Stomach (tissue), 9 donors: ENCODE measurements around the gene MCCD1. TPM values are rescaled to one million over a fixed set of nuclear protein-coding genes. Genes with fewer than 3 reads are reported as not detected.
"Not testable (repeated sequence)": the region's sequence is repeated elsewhere in the genome, so short reads cannot be mapped to it uniquely, and the experiment has no call there.

Experiments
- DNase-seq, 2 donors: peaks; one replicate each; pipeline versions ENCODE4 v3.0.0 to v3.0.0-alpha.2; 2013 to 2019
- H3K27ac ChIP-seq, 5 donors: fragments of 200-600 bp in 4 of 5; sonication (generic) in 4 of 5; one replicate each; pipeline ENCODE4 v1.5.1; 2013 to 2019; ENCODE audit warnings: mild to moderate bottlenecking in 1 of 5, moderate library complexity in 1 of 5
- H3K27me3 ChIP-seq, 3 donors: fragments of 200-600 bp; sonication (generic); one replicate each; pipeline ENCODE4 v1.5.1; 2017 to 2019; ENCODE audit warnings: mixed run types in 1 of 3
- H3K36me3 ChIP-seq, 4 donors: fragments of 200-600 bp; sonication (generic); 1 replicate in 3 of 4; 2 replicates in 1 of 4; pipeline ENCODE4 v1.5.1; 2016 to 2019
- H3K4me1 ChIP-seq, 4 donors: fragments of 200-600 bp; sonication (generic); one replicate each; pipeline ENCODE4 v1.5.1; 2016 to 2019
- H3K4me3 ChIP-seq, 4 donors: fragments of 200-600 bp; sonication (generic) in 3 of 4; one replicate each; pipeline ENCODE4 v1.5.1; 2016 to 2019; ENCODE audit warnings: mild to moderate bottlenecking in 1 of 4
- H3K9me3 ChIP-seq, 4 donors: fragments of 200-600 bp; sonication (generic); one replicate each; pipeline ENCODE4 v1.5.1; 2016 to 2019
- EP300 ChIP-seq: sonication (generic); formaldehyde crosslinking; IDR thresholded peaks from one replicate; pipeline ENCODE4 v1.6.1; 2017; ENCODE audit warnings: antibody characterized with exemption
- POLR2A ChIP-seq, 4 donors: fragments of 450-650 bp; IDR thresholded peaks; one replicate each; pipeline ENCODE4 v1.6.1; 2016; ENCODE audit warnings: antibody characterized with exemption in 4 of 4, control low read depth in 2 of 4, mild to moderate bottlenecking in 1 of 4, moderate library complexity in 1 of 4
- POLR2AphosphoS5 ChIP-seq, 3 donors: sonication (generic); formaldehyde crosslinking; IDR thresholded peaks; one replicate each; pipeline ENCODE4 v1.6.1; 2016; ENCODE audit warnings: antibody characterized with exemption in 3 of 3
- WGBS, 5 donors: extraction: QIAGEN DNeasy Blood & Tissue Kit in 3 of 5; methylation state at CpG; one replicate each; pipeline versions ENCODE4 v1.1.5 to v1.1.7; 2013 to 2018; 5-methylcytosine and 5-hydroxymethylcytosine counted together
- intact Hi-C: fragments of 100-400 bp; cut with DNase I; formaldehyde crosslinking; loops from one replicate; pipeline ENCODE4 v1.15.1; 2023; ENCODE audit warnings: low total_unique reads
- polyA plus RNA-seq, 3 donors: library from polyadenylated mRNA; stranded (reverse); fragments of 200-250 nt; gene quantifications; one replicate each; pipeline ENCODE4 v1.2.3, GENCODE V29; 2013
- total RNA-seq, 5 donors: library from RNA; depleted of rRNA; stranded (reverse); fragments of >200 nt; gene quantifications; one replicate each; pipeline versions ENCODE4 v1.1.0 to v1.2.3, GENCODE V29; 2014 to 2016
- TF ChIP-seq, protein P1 (sequence below), 7 experiments: fragments of 450-650 bp in 4 of 7; fragments of 200-600 bp in 3 of 7; sonication (generic) in 3 of 7; IDR thresholded peaks; one replicate each; pipeline ENCODE4 v1.5.1; 2016 to 2019; ENCODE audit warnings: antibody characterized with exemption in 7 of 7, control low read depth in 2 of 7, mild to moderate bottlenecking in 1 of 7
- donor health status: healthy with polysubstance abuse.
- donor health status: Bipolar disorder and iron deficiency.
- donor health status: healthy.

Gene MCCD1
- total and polyA plus RNA-seq, 8 donors: not detected

DNA sequence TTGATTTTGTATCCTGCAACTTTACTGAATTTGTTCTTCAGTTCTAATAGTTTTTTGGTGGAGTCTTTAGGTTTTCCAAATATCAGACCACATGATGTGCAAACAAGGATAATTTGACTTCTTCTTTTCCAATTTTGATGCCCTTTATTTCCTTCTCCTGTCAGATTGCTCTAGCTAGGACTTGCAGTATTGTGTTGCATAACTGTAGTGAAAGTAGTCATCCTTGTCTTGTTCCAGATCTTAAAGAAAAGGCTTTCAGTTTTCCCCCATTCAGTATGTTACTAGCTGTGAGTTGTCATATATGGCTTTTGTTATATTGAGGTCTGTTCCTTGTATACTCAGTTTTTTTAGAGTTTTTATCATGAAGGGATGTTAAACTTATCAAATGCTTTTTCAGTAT, 26.2 kb upstream of the MCCD1 start:
- no peak for TF ChIP-seq POLR2A (IDR thresholded peaks at IDR 0.05)
- no peak for TF ChIP-seq POLR2AphosphoS5 (IDR thresholded peaks at IDR 0.05)
- TF ChIP-seq, protein P1, sequence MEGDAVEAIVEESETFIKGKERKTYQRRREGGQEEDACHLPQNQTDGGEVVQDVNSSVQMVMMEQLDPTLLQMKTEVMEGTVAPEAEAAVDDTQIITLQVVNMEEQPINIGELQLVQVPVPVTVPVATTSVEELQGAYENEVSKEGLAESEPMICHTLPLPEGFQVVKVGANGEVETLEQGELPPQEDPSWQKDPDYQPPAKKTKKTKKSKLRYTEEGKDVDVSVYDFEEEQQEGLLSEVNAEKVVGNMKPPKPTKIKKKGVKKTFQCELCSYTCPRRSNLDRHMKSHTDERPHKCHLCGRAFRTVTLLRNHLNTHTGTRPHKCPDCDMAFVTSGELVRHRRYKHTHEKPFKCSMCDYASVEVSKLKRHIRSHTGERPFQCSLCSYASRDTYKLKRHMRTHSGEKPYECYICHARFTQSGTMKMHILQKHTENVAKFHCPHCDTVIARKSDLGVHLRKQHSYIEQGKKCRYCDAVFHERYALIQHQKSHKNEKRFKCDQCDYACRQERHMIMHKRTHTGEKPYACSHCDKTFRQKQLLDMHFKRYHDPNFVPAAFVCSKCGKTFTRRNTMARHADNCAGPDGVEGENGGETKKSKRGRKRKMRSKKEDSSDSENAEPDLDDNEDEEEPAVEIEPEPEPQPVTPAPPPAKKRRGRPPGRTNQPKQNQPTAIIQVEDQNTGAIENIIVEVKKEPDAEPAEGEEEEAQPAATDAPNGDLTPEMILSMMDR (IDR thresholded peaks at IDR 0.05): no peak
- no peak for TF ChIP-seq EP300
- no peak overlapping the region for H3K27ac ChIP-seq
- H3K4me3 ChIP-seq: no peak overlapping the region
- no peaks in the 10 kb centered on the region for H3K9me3 ChIP-seq
- peaks cover 0 to 29% (median 0%) of the 10 kb centered on the region in 3 donors for H3K27me3 ChIP-seq
- no peak for DNase-seq
- peaks cover 0 to 18% (median 15%) of the 10 kb centered on the region in 4 donors for H3K4me1 ChIP-seq
- intact Hi-C loops: no loop called here
- peaks cover 0 to 21% (median 15%) of the 10 kb centered on the region in 4 donors for H3K36me3 ChIP-seq

DNA sequence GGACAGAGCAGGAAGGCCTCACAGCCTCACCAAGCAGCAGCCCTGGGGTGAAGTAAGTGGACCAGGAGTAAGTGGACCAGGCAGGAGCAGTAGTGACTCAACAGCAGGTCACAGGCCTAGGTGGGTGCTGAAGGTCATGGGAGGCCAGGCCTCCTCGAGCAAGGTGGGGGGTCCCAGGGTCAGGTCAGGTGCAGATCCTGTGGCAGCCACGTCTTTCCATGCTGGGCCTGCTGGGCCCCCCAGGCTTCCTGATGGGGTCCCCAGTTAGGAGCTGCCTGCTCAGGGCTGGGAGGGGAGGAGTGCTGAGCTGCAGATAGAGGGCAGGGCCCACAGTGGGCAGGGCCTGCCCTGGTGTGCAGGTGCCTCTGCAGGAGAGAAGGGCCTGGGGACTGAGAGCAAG, 19.7 kb upstream of the MCCD1 start:
- intact Hi-C loops, H3K27me3 ChIP-seq, H3K9me3 ChIP-seq, DNase-seq, H3K4me1 ChIP-seq, H3K27ac ChIP-seq, H3K4me3 ChIP-seq: not testable (repeated sequence)
- WGBS, 5 donors: 39 to 86% (median 43%) methylated on average over 1 to 2 of the region's 2 CpGs
- H3K36me3 ChIP-seq: peaks cover 0 to 51% (median 27%) of the 10 kb centered on the region in 4 donors

GRCh38 chr6:31510007-31510406, 18.8 kb upstream of the MCCD1 start:
- WGBS, 5 donors: 18 to 62% (median 50%) methylated on average over 4 of the region's 4 CpGs
- Histone ChIP-seq H3K27ac (no peak overlapping the region), H3K4me3 (no peak overlapping the region), H3K27me3 (peaks cover 0 to 8% (median 0%) of the 10 kb centered on the region in 3 donors), H3K4me1 (no peaks in the 10 kb centered on the region), H3K9me3 (no peaks in the 10 kb centered on the region), H3K36me3 (peaks cover 0 to 51% (median 27%) of the 10 kb centered on the region in 4 donors)
- no peak for TF ChIP-seq EP300
- TF ChIP-seq POLR2A (IDR thresholded peaks at IDR 0.05): no peak
- TF ChIP-seq POLR2AphosphoS5 (IDR thresholded peaks at IDR 0.05): no peak
- TF ChIP-seq, protein P1 (IDR thresholded peaks at IDR 0.05): no peak
- intact Hi-C loops: no loop called here
- peak in 1 of 2 donors; percentile 52 for DNase-seq

DNA sequence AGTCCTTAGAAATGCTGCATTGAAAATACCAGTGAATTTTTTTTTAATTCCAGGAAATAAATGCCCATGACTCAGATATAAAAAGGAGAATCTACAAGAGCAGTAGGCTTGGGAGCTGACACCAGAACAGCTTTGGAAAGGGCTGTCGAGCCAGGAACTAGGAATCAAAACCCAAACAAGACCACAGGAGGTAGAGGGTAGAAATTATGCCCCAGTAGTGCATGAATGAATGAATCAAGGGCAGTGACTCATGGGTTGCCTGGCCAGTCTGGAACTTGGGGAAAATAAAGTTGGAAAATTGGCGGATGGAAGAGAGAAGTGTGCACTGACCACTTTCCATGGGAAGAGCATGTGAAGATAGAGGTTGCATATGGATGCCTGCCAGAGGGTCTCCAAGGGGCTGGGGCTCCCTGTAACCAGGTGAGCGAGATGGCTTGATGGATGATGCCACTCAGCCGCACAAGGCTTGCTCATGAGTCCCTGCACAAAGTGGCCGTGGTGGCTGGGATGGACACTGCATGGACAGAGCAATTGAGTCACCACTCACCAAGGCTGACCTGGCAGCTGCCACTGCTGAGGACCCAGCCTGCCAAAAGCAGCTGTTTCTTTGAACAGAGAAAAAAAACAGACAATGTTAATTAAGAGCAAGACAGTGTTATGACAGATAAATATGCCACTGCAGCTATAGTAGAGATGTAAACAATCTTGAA, 15.2 kb upstream of the MCCD1 start:
- DNase-seq: no peak
- Histone ChIP-seq H3K9me3 (no peaks in the 10 kb centered on the region), H3K27ac (no peak overlapping the region), H3K36me3 (peaks cover 0 to 25% (median 9%) of the 10 kb centered on the region in 4 donors), H3K4me3 (no peak overlapping the region), H3K4me1 (no peaks in the 10 kb centered on the region), H3K27me3 (no peaks in the 10 kb centered on the region)
- 71 to 85% (median 81%) methylated on average over 4 to 5 of the region's 5 CpGs for WGBS, 5 donors
- TF ChIP-seq POLR2AphosphoS5 (IDR thresholded peaks at IDR 0.05) (no peak), EP300 (no peak), POLR2A (IDR thresholded peaks at IDR 0.05) (no peak)
- TF ChIP-seq, protein P1 (IDR thresholded peaks at IDR 0.05): no peak
- intact Hi-C loops: no loop called here

GRCh38 chr6:31521835-31522234, 6.9 kb upstream of the MCCD1 start:
- Histone ChIP-seq H3K36me3 (no peaks in the 10 kb centered on the region), H3K27ac (no peak overlapping the region), H3K27me3 (no peaks in the 10 kb centered on the region), H3K9me3 (no peaks in the 10 kb centered on the region), H3K4me3 (no peak overlapping the region), H3K4me1 (peaks cover 0 to 5% (median 0%) of the 10 kb centered on the region in 4 donors)
- no peak for DNase-seq
- TF ChIP-seq POLR2AphosphoS5 (IDR thresholded peaks at IDR 0.05): no peak
- WGBS, 5 donors: 69 to 78% (median 75%) methylated on average over 3 of the region's 3 CpGs
- intact Hi-C loops: no loop called here
